ELF-1 (cell line): Measurements from ENCODE around the gene RSPH6A.

Source experiments
- DNase-seq: peaks from one replicate; pipeline ENCODE4 v3.0.0-alpha.2; 2016; ENCODE audit warnings: low read depth, low spot score

RSPH6A gene

DNA sequence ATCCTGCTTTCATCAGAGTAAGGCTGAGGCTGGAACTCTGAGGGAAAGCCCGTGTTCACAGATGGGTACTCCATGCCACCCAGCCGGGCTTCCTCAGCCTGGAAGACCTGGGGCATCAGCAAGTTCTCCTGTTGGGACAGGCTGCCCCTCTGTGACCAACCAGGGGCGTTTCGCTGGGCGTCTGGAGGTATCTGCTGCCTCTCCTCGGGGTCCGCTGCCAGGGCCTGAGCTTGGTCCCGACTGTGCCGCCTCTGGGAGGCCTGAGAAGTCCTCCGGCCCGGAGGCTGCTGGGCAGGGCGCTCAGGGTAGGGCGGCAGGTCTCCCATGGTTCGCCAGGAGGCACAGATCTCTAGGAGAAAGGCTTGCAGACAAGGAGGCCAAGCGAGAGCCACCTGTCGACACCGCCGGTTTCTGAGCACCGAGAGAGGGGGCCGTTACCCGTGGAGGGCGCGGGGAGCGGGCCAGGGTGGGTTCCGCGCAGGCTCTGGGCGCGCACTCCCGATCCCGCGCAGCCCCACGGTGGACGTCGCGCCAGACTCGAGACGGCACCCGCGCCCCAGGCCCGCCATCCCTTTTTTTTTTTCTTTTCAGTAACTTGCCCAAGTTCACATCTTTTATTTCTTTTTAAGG, at the start of gene RSPH6A:
TSS of gene RSPH6A (minus strand) at position 458 of the 630 bp plus-strand sequence. CDS start at position 326, 132 bp downstream.
- no peak for DNase-seq

- DNase-seq, result no peak
Measured at GRCh38 chr19:45864629-45865082, 49.5 kb upstream of the RSPH6A start.

- DNase-seq, result peak; percentile 56
Measured at GRCh38 chr19:45863840-45864628, 48.9 kb upstream of the RSPH6A start, which contains the start of gene FOXA3. FOXA3 (plus strand) TSS chr19:45864326; CDS start chr19:45864457, 131 bp downstream.

- no peak for DNase-seq
Measured at GRCh38 chr19:45863335-45863839, 48.3 kb upstream of the RSPH6A start.

DNA sequence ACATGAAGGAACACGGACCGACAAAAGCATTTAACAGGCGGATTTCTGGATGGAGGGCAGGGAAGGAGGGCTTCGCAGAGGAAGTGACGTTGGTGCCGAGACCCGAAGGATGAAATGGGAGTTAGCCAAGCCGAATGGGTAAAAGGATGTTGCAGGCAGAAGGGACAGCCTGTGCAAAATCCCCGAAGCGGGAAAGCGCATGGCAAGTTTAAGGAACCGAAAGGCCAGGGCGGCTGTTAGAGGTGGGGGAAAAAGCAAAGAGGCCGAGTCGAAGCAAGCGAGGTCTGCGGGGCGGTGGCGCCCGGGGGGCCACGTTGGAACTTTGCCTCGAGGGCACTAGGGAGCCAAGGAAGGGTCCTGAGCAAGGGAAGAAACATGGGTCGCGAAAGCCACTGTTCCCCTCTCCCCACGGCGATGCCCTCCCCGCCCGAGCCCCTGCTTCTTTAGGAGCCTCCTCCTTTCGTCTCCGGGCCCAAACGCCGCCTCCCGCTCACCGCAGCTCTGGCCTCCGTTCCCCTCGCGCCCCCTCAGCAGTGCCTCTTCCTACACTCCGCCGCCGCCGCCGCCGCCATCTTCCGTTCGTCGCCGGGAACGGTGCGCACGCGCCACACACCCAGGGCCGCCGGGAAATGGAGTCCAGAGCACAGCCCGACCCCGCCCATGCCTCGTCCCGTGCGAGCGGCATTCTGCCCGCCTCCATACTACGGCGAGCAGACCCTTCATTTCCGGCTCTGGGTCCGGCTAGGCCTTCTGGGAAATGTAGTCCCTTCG, 47.6 kb upstream of the RSPH6A start, which contains the start of gene SYMPK:
TSS of gene SYMPK (minus strand) at position 584 of the 771 bp plus-strand sequence. CDS start 8,652 bp downstream, outside the sequence.
- peak; percentile 99 for DNase-seq

DNA sequence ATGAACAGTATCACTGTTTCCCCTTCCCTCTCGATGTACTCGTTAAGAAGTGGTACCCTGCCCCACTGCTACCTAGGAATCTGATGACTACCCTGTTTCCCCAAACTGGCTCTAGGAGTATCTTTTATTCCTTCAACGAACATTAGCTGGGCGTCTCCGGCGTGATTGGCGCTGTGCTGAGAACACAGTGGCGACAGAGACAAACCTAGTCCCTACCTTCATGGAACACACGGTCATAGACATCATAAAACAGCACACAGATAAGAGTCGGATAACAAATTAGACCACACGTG, 47.1 kb upstream of the RSPH6A start:
- DNase-seq, result no peak

GRCh38 chr19:45860359-45861259, 45.5 kb upstream of the RSPH6A start:
- peak; percentile 71 for DNase-seq

GRCh38 chr19:45854167-45854778, 39.2 kb upstream of the RSPH6A start:
- no peak for DNase-seq

DNA sequence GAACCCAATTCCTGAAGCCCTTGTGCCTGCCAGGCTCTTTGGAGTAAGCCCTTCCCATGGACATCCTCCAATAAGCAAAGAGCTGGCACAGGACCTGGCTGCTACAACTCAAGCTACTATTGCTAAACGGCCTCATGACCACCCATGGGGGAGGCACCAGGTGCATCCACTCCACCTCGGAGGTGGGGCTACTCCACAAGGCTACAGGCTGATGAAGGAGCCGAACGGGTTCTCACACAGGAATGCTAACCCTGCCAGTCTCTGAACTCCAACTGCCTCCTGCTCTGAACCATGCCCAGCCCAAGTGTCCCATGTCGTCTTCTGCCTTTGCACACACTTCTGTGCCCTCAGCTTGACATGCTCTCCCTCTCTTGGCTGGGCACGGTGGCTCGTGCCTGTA, 37.9 kb upstream of the RSPH6A start:
- no peak for DNase-seq

DNA sequence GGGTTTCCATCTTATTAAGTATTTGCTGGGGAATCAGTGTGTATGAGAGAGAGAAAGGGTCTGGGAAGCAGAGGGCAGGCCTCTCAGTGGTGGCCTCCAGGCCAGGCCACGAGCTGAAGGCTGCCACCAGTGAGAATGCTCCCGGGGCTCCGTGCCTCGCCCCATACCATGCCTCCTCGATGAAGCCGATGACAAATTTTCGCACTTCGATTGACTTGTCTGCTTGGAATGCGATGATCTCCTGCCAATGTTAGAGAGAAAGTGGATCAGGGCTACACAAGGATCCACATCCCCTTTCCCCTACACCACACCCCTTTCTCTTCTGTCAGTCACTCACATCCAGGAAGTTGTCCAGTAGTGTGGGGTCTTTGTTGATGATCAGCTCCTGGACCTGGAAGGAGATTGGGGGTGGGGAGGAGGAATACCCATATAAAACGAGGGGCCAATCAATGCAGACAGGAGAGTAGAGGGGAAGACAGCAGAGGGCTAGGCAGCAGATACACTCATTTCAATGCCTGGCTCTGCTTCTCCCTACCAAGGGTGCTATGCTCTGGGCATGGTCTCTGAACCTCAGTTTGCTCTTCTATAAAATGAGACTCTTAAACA, 37.1 kb upstream of the RSPH6A start:
- no peak for DNase-seq

- DNase-seq, result no peak
Measured at GRCh38 chr19:45848922-45849321, 33.8 kb upstream of the RSPH6A start.

DNA sequence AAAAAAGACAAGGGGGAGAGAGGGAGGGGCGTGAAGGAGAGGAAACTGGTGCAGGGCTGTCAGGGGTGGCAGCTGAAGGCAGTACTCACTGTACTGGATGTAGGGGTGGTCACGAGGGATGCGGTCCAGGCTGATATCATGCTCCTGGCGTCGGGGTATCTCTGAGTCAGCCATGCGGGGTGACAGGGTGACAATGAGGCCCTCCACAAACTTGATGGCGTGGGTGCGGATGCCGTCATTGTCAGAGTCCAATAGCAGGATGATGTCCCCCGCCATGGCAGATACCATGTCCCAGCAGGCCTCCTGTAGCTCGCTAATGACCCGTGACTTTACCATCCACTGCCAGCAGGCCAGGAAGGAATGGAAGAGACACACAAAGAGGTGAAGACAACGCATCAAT, 32.6 kb upstream of the RSPH6A start:
- DNase-seq, result no peak

- no peak for DNase-seq
Measured at GRCh38 chr19:45842198-45842597, 27.1 kb upstream of the RSPH6A start.

- no peak for DNase-seq
Measured at GRCh38 chr19:45834970-45835369, 19.9 kb upstream of the RSPH6A start.

DNA sequence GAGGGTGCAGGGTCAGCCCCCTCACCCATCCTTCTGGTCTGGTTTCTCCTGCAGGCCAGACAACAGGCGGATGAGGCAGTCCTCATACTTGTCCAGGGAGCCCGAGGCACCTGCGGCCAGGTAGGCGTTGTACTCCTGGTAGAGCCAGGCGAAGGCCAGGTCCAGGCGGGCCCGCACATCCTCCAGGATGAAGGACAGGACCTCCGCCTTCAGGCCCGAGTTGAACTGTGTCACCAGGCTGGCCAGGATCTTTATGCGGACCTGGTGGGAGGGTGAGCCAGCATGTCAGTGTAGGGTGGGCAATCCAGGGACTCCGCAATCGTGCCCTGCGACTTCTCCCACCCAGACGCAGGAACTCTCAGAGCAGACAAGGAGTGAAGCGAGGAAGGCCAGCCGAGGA, 13.8 kb upstream of the RSPH6A start:
- DNase-seq, result no peak

DNA sequence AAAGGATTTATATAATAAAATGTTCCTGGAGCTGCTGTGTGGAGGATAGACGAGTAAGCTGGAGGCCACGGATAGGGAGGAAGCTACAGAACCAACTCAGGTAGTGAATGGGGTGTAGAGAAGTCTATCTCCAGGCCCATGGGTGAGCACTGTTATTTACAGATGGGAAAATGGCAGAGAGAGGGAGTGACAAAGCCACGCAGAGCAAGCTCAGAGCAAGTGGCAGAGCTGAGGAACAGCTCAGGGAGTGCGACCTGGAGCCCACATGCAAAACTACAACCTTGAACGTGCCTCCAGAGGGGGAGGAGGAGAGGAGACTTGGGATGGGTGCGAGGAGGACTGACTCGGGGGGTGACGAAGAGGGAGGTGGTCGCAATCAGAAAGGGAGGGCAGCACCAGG, 13.4 kb upstream of the RSPH6A start:
- DNase-seq, result no peak

DNA sequence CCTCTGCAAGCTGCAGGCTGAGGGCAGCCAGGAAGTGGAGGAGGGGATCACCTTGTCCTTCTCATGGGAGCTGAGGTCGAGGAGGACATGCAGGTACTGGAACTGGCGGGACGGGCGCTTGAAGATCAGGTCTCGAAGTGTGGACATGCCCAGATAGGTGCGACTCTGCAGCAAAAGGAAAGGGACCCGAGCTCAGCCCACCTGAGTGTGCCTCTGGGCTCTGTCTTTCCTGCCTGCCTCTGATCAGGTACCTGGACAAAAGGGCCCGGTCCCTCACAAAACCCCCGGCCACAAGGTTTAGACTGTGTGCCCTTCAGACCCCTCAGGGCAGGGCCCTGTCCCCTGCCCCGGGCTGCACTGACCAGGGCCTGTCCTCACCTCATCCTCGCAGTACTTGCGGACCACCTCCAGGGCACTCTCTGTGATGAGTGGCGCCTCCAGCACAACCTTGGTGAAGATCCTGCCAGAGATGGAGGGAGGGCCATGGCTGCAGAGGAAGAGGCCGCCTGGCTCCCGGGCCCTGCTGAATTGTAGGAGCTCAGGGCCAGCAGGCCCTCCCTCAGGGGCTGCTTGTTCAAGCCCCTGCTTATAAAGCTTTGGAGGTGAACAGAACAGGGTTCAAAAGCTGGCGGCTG, 12.5 kb upstream of the RSPH6A start:
- no peak for DNase-seq

DNA sequence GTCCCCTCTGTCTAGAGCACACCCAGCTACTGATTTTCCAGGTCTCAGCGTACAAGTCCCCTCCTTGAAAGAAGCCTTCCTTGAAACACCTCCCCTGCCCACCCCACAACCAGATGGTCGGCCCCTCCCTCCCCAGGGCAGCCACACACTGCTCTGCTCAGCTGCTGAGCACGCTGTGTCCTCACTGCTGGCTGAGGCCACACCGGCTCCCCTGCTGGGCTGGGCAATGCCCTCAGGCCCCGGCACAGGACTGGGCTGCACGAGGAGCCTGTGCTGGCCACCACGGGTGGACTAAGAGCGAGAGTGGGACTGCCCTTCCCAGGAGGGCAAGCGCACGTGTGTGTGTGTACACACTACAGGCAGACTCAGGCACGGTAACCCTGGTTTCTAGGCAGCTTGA, 11.8 kb upstream of the RSPH6A start:
- DNase-seq, result no peak
